ENCODE results near the gene CDK5RAP3. TPM values are rescaled to one million over a fixed set of nuclear protein-coding genes. Genes with fewer than 3 reads are reported as not detected.
"Not testable (repeated sequence)": the region's sequence is repeated elsewhere in the genome, so short reads cannot be mapped to it uniquely, and the experiment has no call there.

Gene CDK5RAP3
- total RNA-seq, 1 experiment from 2014 or later, result 255 TPM

GRCh38 chr17:47988445-47988844 is 17.5 kb downstream of the CDK5RAP3 start:
- H3K9ac ChIP-seq (ENCODE audit: low read length); H3K9me2 ChIP-seq (ENCODE audit: insufficient read depth); ATAC-seq; H3K27me3 ChIP-seq (ENCODE audit: insufficient read depth, low read length); H3K79me2 ChIP-seq (ENCODE audit: insufficient read depth, low read length); POLR2A ChIA-PET; RAD21 ChIA-PET (ENCODE audit: low non-redundant PET in 1 of 2, low total read pairs in 2 of 2, uncharacterized antibody in 2 of 2, unreplicated experiment in 2 of 2); intact Hi-C loops (cut with micrococcal nuclease); H3K4me1 ChIP-seq (ENCODE audit: control insufficient read depth in 1 of 2, insufficient read depth in 2 of 2, low read length in 2 of 2); DNase-seq (ENCODE audit: low read depth, low spot score); H3K4me2 ChIP-seq (ENCODE audit: low read length); H3K9me3 ChIP-seq (ENCODE audit: control insufficient read depth in 1 of 2, insufficient read depth in 1 of 2, low read depth in 1 of 2, low read length in 2 of 2); H3K36me3 ChIP-seq (ENCODE audit: control insufficient read depth in 1 of 2, insufficient read depth in 2 of 2, low read length in 2 of 2); H2AFZ ChIP-seq (ENCODE audit: low read depth, low read length, poor library complexity, severe bottlenecking); H3K4me3 ChIP-seq (replicated peaks in 1 of 2; ENCODE audit: low read depth in 1 of 2, low read length in 2 of 2); H3K27ac ChIP-seq (ENCODE audit: low read depth, low read length); CTCF ChIA-PET; H4K20me1 ChIP-seq (ENCODE audit: insufficient read depth); BruUV-seq (replicated peaks): not testable (repeated sequence)

- H3K4me2 ChIP-seq (ENCODE audit: low read length), result no peak overlapping the region
- ChIA-PET RAD21 (ENCODE audit: low non-redundant PET in 1 of 2, low total read pairs in 2 of 2, uncharacterized antibody in 2 of 2, unreplicated experiment in 2 of 2) (no interaction called here), POLR2A (no interaction called here), CTCF (interaction anchor here (1.3 kb wide), 1 partner anchor 18 kb away, joined by 4 read pairs; the partner anchor contains the start of gene CDK5RAP3)
- ATAC-seq (no peak), DNase-seq (ENCODE audit: low read depth, low spot score) (no peak)
- no peak overlapping the region for H3K27ac ChIP-seq (ENCODE audit: low read depth, low read length)
- BruUV-seq (replicated peaks), result no TSS peak
- intact Hi-C loops (cut with micrococcal nuclease), result no loop called here
- H3K9me2 ChIP-seq (ENCODE audit: insufficient read depth), result no peaks in the 10 kb centered on the region
- no peaks in the 10 kb centered on the region for H4K20me1 ChIP-seq (ENCODE audit: insufficient read depth)
- H2AFZ ChIP-seq (ENCODE audit: low read depth, low read length, poor library complexity, severe bottlenecking), result no peak overlapping the region
- H3K4me3 ChIP-seq (replicated peaks in 1 of 2; ENCODE audit: low read depth in 1 of 2, low read length in 2 of 2), result no peak overlapping the region
- peaks cover 0 to 4% of the 10 kb centered on the region in 2 experiments; a peak in 2 of 4 replicates for H3K36me3 ChIP-seq (ENCODE audit: control insufficient read depth in 1 of 2, insufficient read depth in 2 of 2, low read length in 2 of 2)
- no peak for TF ChIP-seq CTCF (IDR thresholded peaks at IDR 0.05 in 2 of 3, conservative IDR thresholded peaks at IDR 0.05 in 1 of 3; ENCODE audit: borderline replicate concordance in 1 of 3, insufficient read depth in 1 of 3, low read depth in 2 of 3, low read length in 2 of 3)
- TF ChIP-seq REST (IDR thresholded peaks at IDR 0.05; ENCODE audit: low read depth), result no peak
- TF ChIP-seq SIN3A (IDR thresholded peaks at IDR 0.05; ENCODE audit: low read depth), result no peak
- TF ChIP-seq ELF1 (IDR thresholded peaks at IDR 0.05; ENCODE audit: borderline replicate concordance, low read depth), result no peak
- TF ChIP-seq EGR1 (IDR thresholded peaks at IDR 0.05; ENCODE audit: low read depth), result no peak
- H3K27me3 ChIP-seq (ENCODE audit: insufficient read depth, low read length), result no peaks in the 10 kb centered on the region
- H3K9me3 ChIP-seq (ENCODE audit: control insufficient read depth in 1 of 2, insufficient read depth in 1 of 2, low read depth in 1 of 2, low read length in 2 of 2), result no peaks in the 10 kb centered on the region
- no peak overlapping the region for H3K9ac ChIP-seq (ENCODE audit: low read length)
- H3K4me1 ChIP-seq (ENCODE audit: control insufficient read depth in 1 of 2, insufficient read depth in 2 of 2, low read length in 2 of 2), result no peaks in the 10 kb centered on the region
- no peaks in the 10 kb centered on the region for H3K79me2 ChIP-seq (ENCODE audit: insufficient read depth, low read length)
These were observed 18.2 kb downstream of the CDK5RAP3 start for GRCh38 chr17:47989159-47989558.

All from HCT116 (cell line).